OCI-LY7 (cell line): Measurements from ENCODE around the gene MYH8. TPM values are rescaled to one million over a fixed set of nuclear protein-coding genes. Genes with fewer than 3 reads are reported as not detected.

Experiments used
- BruUV-seq: library from RNA; stranded (reverse); fragments of 400-500 nt; replicated peaks from 2 replicates; lab custom pipeline; 2021; lab: Mats Ljungman, UMichigan
- CTCF ChIA-PET: fragments of 300-600 bp; sonication (Branson Sonifier 250); formaldehyde crosslinking; loops from one replicate; lab custom pipeline; 2022; ENCODE audit warnings: antibody characterized with exemption; ENCODE audit not compliant: unreplicated experiment; lab: Charles Lee
- POLR2A ChIA-PET: fragments of 300-600 bp; sonication (Branson Sonifier 250); formaldehyde crosslinking; loops from one replicate; lab custom pipeline; 2022; ENCODE audit warnings: antibody characterized with exemption; lab: Charles Lee
- DNase-seq: peaks from one replicate; pipeline ENCODE4 v3.0.0-alpha.2; 2015; ENCODE audit warnings: low spot score
- H2AFZ ChIP-seq: fragments of 200-600 bp; sonication (generic), shearing (Covaris generic); 2 replicates; pipeline ENCODE4 v1.6.1; 2014; ENCODE audit warnings: mild to moderate bottlenecking, antibody characterized with exemption, low read length, moderate library complexity
- H3K27ac ChIP-seq: fragments of 200-600 bp; sonication (generic); 2 replicates; pipeline ENCODE4 v1.5.1; 2014; ENCODE audit warnings: mixed run types, low read depth, mild to moderate bottlenecking, moderate library complexity, low read length, inconsistent platforms; ENCODE audit not compliant: poor library complexity, severe bottlenecking
- H3K36me3 ChIP-seq: fragments of 200-600 bp; sonication (generic); 2 replicates; pipeline ENCODE4 v1.6.1; 2014; ENCODE audit warnings: mild to moderate bottlenecking, antibody characterized with exemption, low read length, moderate library complexity, mixed read lengths; ENCODE audit not compliant: insufficient read depth
- H3K4me1 ChIP-seq: fragments of 200-600 bp; sonication (generic); 2 replicates; pipeline ENCODE4 v1.5.1; 2014; ENCODE audit warnings: mild to moderate bottlenecking, low read length; ENCODE audit not compliant: insufficient read depth, poor library complexity, severe bottlenecking
- H3K4me2 ChIP-seq: fragments of 200-600 bp; sonication (generic); 2 replicates; pipeline ENCODE4 v1.6.1; 2014; ENCODE audit warnings: mild to moderate bottlenecking, low read length
- H3K4me3 ChIP-seq: fragments of 200-600 bp; sonication (generic); 2 replicates; pipeline ENCODE4 v1.5.1; 2014; ENCODE audit warnings: mild to moderate bottlenecking, low read depth, low read length; ENCODE audit not compliant: poor library complexity, severe bottlenecking
- H3K79me2 ChIP-seq: fragments of 200-600 bp; sonication (generic); 2 replicates; pipeline ENCODE4 v1.6.1; 2016; ENCODE audit warnings: low read depth, mild to moderate bottlenecking, low read length, moderate library complexity, mixed read lengths; ENCODE audit not compliant: insufficient read depth
- H3K9me2 ChIP-seq: fragments of 200-600 bp; sonication (generic); 2 replicates; pipeline ENCODE4 v1.6.1; 2016; ENCODE audit warnings: mild to moderate bottlenecking, low read length, mixed read lengths; ENCODE audit not compliant: insufficient read depth
- H3K9me3 ChIP-seq: fragments of 200-600 bp; sonication (generic); 2 replicates; pipeline ENCODE4 v1.6.1; 2014; ENCODE audit warnings: mild to moderate bottlenecking, mixed run types, low read length, mixed read lengths
- H4K20me1 ChIP-seq: fragments of 200-600 bp; sonication (generic); 2 replicates; pipeline ENCODE4 v1.6.1; 2014; ENCODE audit warnings: mild to moderate bottlenecking, antibody characterized with exemption, low read length, moderate library complexity, mixed read lengths; ENCODE audit not compliant: insufficient read depth
- CTCF ChIP-seq: fragments of 200-600 bp; sonication (generic); conservative IDR thresholded peaks from 2 replicates; pipeline ENCODE4 v1.5.1; 2014; ENCODE audit warnings: mild to moderate bottlenecking, antibody characterized with exemption, low read length, moderate library complexity, mixed read lengths
- EZH2phosphoT487 ChIP-seq: fragments of 200-600 bp; sonication (generic); IDR thresholded peaks from 2 replicates; pipeline ENCODE4 v1.6.1; 2018; ENCODE audit warnings: low read depth, borderline replicate concordance, mild to moderate bottlenecking, mixed run types, antibody characterized with exemption, low read length, moderate library complexity, mixed read lengths
- intact Hi-C: fragments of 100-400 bp; cut with micrococcal nuclease; formaldehyde crosslinking; loops from one replicate; pipeline ENCODE4 v1.10.0; 2022; ENCODE audit not compliant: unreplicated experiment
- total RNA-seq, 2 experiments: library from RNA; depleted of rRNA in 1 of 2; stranded (reverse); fragments of >200 nt in 1 of 2; shearing (Covaris generic) in 1 of 2; gene quantifications; 2 replicates each; pipeline ENCODE4 v1.2.3, GENCODE V29; 2014 to 2022

The MYH8 gene
- total RNA-seq, 2 experiments from 2014 or later: not detected

GRCh38 chr17:10354651-10355050 is 67.1 kb downstream of the MYH8 start:
- intact Hi-C loops: no loop called here
- ChIA-PET POLR2A (no interaction called here), CTCF (no interaction called here)

GRCh38 chr17:10352893-10353292 is 68.9 kb downstream of the MYH8 start:
- Histone ChIP-seq H3K27ac (no peak overlapping the region), H3K79me2 (no peaks in the 10 kb centered on the region), H2AFZ (no peak overlapping the region), H3K9me3 (no peaks in the 10 kb centered on the region), H4K20me1 (no peaks in the 10 kb centered on the region), H3K4me2 (no peak overlapping the region), H3K36me3 (no peaks in the 10 kb centered on the region), H3K9me2 (no peaks in the 10 kb centered on the region), H3K4me1 (no peaks in the 10 kb centered on the region), H3K4me3 (no peak overlapping the region)
- POLR2A ChIA-PET: no interaction called here
- no peak for TF ChIP-seq EZH2phosphoT487
- CTCF ChIA-PET: no interaction called here
- no TSS peak for BruUV-seq
- DNase-seq: no peak
- intact Hi-C loops: no loop called here

More at GRCh38 chr17:10354651-10355050, 67.1 kb downstream of the MYH8 start:
- BruUV-seq: no TSS peak
- no peaks in the 10 kb centered on the region for H3K9me3 ChIP-seq
- no peak overlapping the region for H3K27ac ChIP-seq
- H4K20me1 ChIP-seq: no peaks in the 10 kb centered on the region
- no peaks in the 10 kb centered on the region for H3K36me3 ChIP-seq
- H3K79me2 ChIP-seq: no peaks in the 10 kb centered on the region
- no peak overlapping the region for H3K4me3 ChIP-seq
- H2AFZ ChIP-seq: no peak overlapping the region
- no peaks in the 10 kb centered on the region for H3K4me1 ChIP-seq
- H3K9me2 ChIP-seq: no peaks in the 10 kb centered on the region
- TF ChIP-seq EZH2phosphoT487 (no peak), CTCF (no peak)
- no peak overlapping the region for H3K4me2 ChIP-seq
- DNase-seq: no peak

GRCh38 chr17:10349403-10349802 is 72.3 kb downstream of the MYH8 start:
- Histone ChIP-seq H3K4me1 (no peaks in the 10 kb centered on the region), H3K4me2 (no peak overlapping the region), H3K79me2 (no peaks in the 10 kb centered on the region), H3K4me3 (no peak overlapping the region), H4K20me1 (no peaks in the 10 kb centered on the region), H3K9me2 (no peaks in the 10 kb centered on the region), H2AFZ (no peak overlapping the region), H3K27ac (no peak overlapping the region), H3K9me3 (no peaks in the 10 kb centered on the region), H3K36me3 (no peaks in the 10 kb centered on the region)
- DNase-seq: no peak
- POLR2A ChIA-PET: interaction anchor here (0.7 kb wide), 1 partner anchor 1587 kb away, joined by 3 read pairs; no protein-coding TSS in a partner anchor
- TF ChIP-seq CTCF (peak; percentile 29; the same call in 1 of the 2 replicates), EZH2phosphoT487 (no peak)
- intact Hi-C loops: no loop called here
- BruUV-seq: no TSS peak
- CTCF ChIA-PET: no interaction called here
